ENCODE measurements around the gene TCERG1L. TPM values are rescaled to one million over a fixed set of nuclear protein-coding genes. Genes with fewer than 3 reads are reported as not detected.

Gene TCERG1L
- total and polyA plus RNA-seq, 9 of the 15 experiments (the other 6 are each of a cell fraction or from before 2014, with no cell fraction given): not detected

- TF ChIP-seq, protein P1, sequence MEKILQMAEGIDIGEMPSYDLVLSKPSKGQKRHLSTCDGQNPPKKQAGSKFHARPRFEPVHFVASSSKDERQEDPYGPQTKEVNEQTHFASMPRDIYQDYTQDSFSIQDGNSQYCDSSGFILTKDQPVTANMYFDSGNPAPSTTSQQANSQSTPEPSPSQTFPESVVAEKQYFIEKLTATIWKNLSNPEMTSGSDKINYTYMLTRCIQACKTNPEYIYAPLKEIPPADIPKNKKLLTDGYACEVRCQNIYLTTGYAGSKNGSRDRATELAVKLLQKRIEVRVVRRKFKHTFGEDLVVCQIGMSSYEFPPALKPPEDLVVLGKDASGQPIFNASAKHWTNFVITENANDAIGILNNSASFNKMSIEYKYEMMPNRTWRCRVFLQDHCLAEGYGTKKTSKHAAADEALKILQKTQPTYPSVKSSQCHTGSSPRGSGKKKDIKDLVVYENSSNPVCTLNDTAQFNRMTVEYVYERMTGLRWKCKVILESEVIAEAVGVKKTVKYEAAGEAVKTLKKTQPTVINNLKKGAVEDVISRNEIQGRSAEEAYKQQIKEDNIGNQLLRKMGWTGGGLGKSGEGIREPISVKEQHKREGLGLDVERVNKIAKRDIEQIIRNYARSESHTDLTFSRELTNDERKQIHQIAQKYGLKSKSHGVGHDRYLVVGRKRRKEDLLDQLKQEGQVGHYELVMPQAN (IDR thresholded peaks at IDR 0.05; ENCODE audit: borderline replicate concordance): no peak
Observed at GRCh38 chr10:131142517-131143380, 168.8 kb downstream of the TCERG1L start (continued).

GRCh38 chr10:131141645-131142516 is 169.6 kb downstream of the TCERG1L start:
- H3K27ac ChIP-seq (ENCODE audit: extremely low read depth, low read depth, low read length): no peak overlapping the region
- TF ChIP-seq STAG1 (CRISPR knock-in tag; IDR thresholded peaks at IDR 0.05; ENCODE audit: borderline replicate concordance) (no peak), RAD51 (IDR thresholded peaks at IDR 0.05; ENCODE audit: borderline replicate concordance, low read depth) (no peak), ZNF785 (CRISPR knock-in tag; IDR thresholded peaks at IDR 0.05) (no peak), E2F6 (IDR thresholded peaks at IDR 0.05; ENCODE audit: borderline replicate concordance in 1 of 2, extremely low read depth in 1 of 2, insufficient read depth in 1 of 2, insufficient read length in 1 of 2, low read depth in 1 of 2, low read length in 1 of 2, poor library complexity in 1 of 2, severe bottlenecking in 1 of 2) (no peak), NFIX (CRISPR knock-in tag; IDR thresholded peaks at IDR 0.05; ENCODE audit: low read depth) (no peak), BCOR (IDR thresholded peaks at IDR 0.05) (no peak), KDM4B (IDR thresholded peaks at IDR 0.05; ENCODE audit: borderline replicate concordance in 2 of 2, low read depth in 1 of 2) (no peak)
- TF ChIP-seq, protein P1 (IDR thresholded peaks at IDR 0.05; ENCODE audit: borderline replicate concordance): no peak
- TF ChIP-seq, protein P2, sequence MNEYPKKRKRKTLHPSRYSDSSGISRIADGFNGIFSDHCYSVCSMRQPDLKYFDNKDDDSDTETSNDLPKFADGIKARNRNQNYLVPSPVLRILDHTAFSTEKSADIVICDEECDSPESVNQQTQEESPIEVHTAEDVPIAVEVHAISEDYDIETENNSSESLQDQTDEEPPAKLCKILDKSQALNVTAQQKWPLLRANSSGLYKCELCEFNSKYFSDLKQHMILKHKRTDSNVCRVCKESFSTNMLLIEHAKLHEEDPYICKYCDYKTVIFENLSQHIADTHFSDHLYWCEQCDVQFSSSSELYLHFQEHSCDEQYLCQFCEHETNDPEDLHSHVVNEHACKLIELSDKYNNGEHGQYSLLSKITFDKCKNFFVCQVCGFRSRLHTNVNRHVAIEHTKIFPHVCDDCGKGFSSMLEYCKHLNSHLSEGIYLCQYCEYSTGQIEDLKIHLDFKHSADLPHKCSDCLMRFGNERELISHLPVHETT (CRISPR knock-in tag; conservative IDR thresholded peaks at IDR 0.05 in 1 of 2, IDR thresholded peaks at IDR 0.05 in 1 of 2): no peak
- H3K9me3 ChIP-seq (replicated peaks; ENCODE audit: control insufficient read depth, insufficient read depth, low read depth, low read length): no peaks in the 10 kb centered on the region
- no peak for FAIRE-seq
- H3K4me3 ChIP-seq: no peak overlapping the region
- H3K9ac ChIP-seq (ENCODE audit: insufficient read depth in 1 of 2, low read depth in 2 of 2, low read length in 2 of 2): no peak overlapping the region
- in situ Hi-C loops (cut with MboI): no loop called here
- H3K9me1 ChIP-seq (ENCODE audit: control insufficient read depth, insufficient read depth, low read length): no peaks in the 10 kb centered on the region
- H3K4me2 ChIP-seq (ENCODE audit: insufficient read depth, low read length): no peak overlapping the region
- intact Hi-C loops (cut with micrococcal nuclease): no loop called here
- BruUV-seq (replicated peaks): no TSS peak
- H4K20me1 ChIP-seq (replicated peaks; ENCODE audit: control insufficient read depth, insufficient read depth, low read length): no peaks in the 10 kb centered on the region
- H3K27me3 ChIP-seq (ENCODE audit: control insufficient read depth in 2 of 2, insufficient read depth in 2 of 2, low read length in 2 of 2): peaks cover 0 to 19% of the 10 kb centered on the region in 2 experiments; a peak in 2 of 5 replicates
- H3K36me3 ChIP-seq (ENCODE audit: control insufficient read depth, insufficient read depth, low read length): no peaks in the 10 kb centered on the region
- no peaks in the 10 kb centered on the region for H3K4me1 ChIP-seq (replicated peaks in 1 of 2; ENCODE audit: control insufficient read depth in 2 of 2, insufficient read depth in 2 of 2, low read length in 2 of 2)
- no peak for ATAC-seq
- POLR2A ChIA-PET: no interaction called here
- WGBS (ENCODE audit: insufficient coverage, low coverage, missing lambda C conversion rate): 1% methylated on average over 9 of the region's 15 CpGs
- no peak for DNase-seq (ENCODE audit: extremely low read depth in 1 of 4, low spot score in 3 of 4)
- CTCF ChIA-PET (ENCODE audit: low intra/inter-chr PET ratio): no interaction called here
- H2AFZ ChIP-seq (ENCODE audit: low read depth, low read length): no peak overlapping the region
- no peaks in the 10 kb centered on the region for H3K79me2 ChIP-seq (ENCODE audit: control insufficient read depth, insufficient read depth, low read length)
